Measurements from ENCODE around the gene DHX16. TPM values are rescaled to one million over a fixed set of nuclear protein-coding genes. Genes with fewer than 3 reads are reported as not detected.

Gene DHX16
- total and polyA plus RNA-seq, 4 experiments from 2014 or later, result 22.0 to 54.6 (median 41.8) TPM

GRCh38 chr6:30618270-30618797, 54.5 kb downstream of the DHX16 start:
- H3K27ac ChIP-seq (ENCODE audit: low read depth, low read length), result peak overlapping the region; percentile 94
- peak overlapping the region; percentile 53 to 95 for H3K4me3 ChIP-seq (ENCODE audit: low read length in 2 of 2)
- peak overlapping the region; percentile 100 for H3K27ac Mint-ChIP-seq
- H3K36me3 Mint-ChIP-seq, result peaks cover 47 to 65% of the 10 kb centered on the region in 2 donors
- H3K27me3 Mint-ChIP-seq, result peaks cover 0 to 1% of the 10 kb centered on the region in 2 donors
- H3K27me3 ChIP-seq (ENCODE audit: insufficient read depth, low read length), result no peaks in the 10 kb centered on the region
- POLR2A ChIA-PET (ENCODE audit: partially characterized antibody), result interaction anchor here (0.6 to 2.8 kb wide), 39 partner anchors 9 to 963 kb away, joined by 3 to 43 read pairs (median 5); partner anchors contain the start of genes ABCF1, ATAT1, C6orf136 and DHX16
- H3K4me3 Mint-ChIP-seq, result peak overlapping the region; percentile 97 to 100 (median 100)
- peaks cover 42% of the 10 kb centered on the region for H3K36me3 ChIP-seq (ENCODE audit: insufficient read depth, low read length)
- no peak for DNase-seq
- H3K9me3 Mint-ChIP-seq, result peaks cover 0 to 18% (median 2%) of the 10 kb centered on the region in 8 donors
- intact Hi-C loops (cut with micrococcal nuclease), result loop anchor here (5.0 kb wide), 1 partner anchor 551 kb away; the partner anchor contains the start of gene PPP1R11
- H3K9me3 ChIP-seq (ENCODE audit: control insufficient read depth in 1 of 2, low read length in 2 of 2), result no peaks in the 10 kb centered on the region
- CTCF ChIA-PET (ENCODE audit: partially characterized antibody), result interaction anchor here (0.7 to 2.8 kb wide), 13 partner anchors 8 to 136 kb away, joined by 3 to 24 read pairs (median 5); partner anchors contain the start of genes ABCF1 and DHX16
- H3K4me1 Mint-ChIP-seq, result peaks cover 15 to 50% (median 26%) of the 10 kb centered on the region in 4 donors
- peaks cover 31% of the 10 kb centered on the region for H3K4me1 ChIP-seq (ENCODE audit: insufficient read depth, low read length)

GRCh38 chr6:30617565-30618269, 55.1 kb downstream of the DHX16 start, which contains the start of gene MRPS18B:
Gene MRPS18B (plus strand): TSS chr6:30617840. CDS start chr6:30617866, 26 bp downstream.
- peak within 1 kb of the TSS; percentile 94 for H3K27ac ChIP-seq (ENCODE audit: low read depth, low read length)
- ChIA-PET CTCF (ENCODE audit: partially characterized antibody) (interaction anchor here (0.7 to 2.8 kb wide), 12 partner anchors 8 to 136 kb away, joined by 3 to 24 read pairs (median 5); partner anchors contain the start of genes ABCF1 and DHX16), POLR2A (ENCODE audit: partially characterized antibody) (interaction anchor here (0.6 to 2.8 kb wide), 51 partner anchors 9 to 964 kb away, joined by 3 to 43 read pairs (median 4); partner anchors contain the start of genes ABCF1, ATAT1, C6orf136 and DHX16)
- H3K9me3 Mint-ChIP-seq, result peaks cover 0 to 19% (median 2%) of the 10 kb centered on the region in 8 donors
- H3K27me3 Mint-ChIP-seq, result peaks cover 0 to 1% of the 10 kb centered on the region in 2 donors
- DNase-seq, result peak; percentile 98 to 100 (median 99)
- peaks cover 35% of the 10 kb centered on the region for H3K36me3 ChIP-seq (ENCODE audit: insufficient read depth, low read length)
- H3K4me3 ChIP-seq (ENCODE audit: low read length in 2 of 2), result peak within 1 kb of the TSS; percentile 91 to 95
- peaks cover 44 to 60% of the 10 kb centered on the region in 2 donors for H3K36me3 Mint-ChIP-seq
- peak within 1 kb of the TSS; percentile 97 to 100 (median 100) for H3K4me3 Mint-ChIP-seq
- intact Hi-C loops (cut with micrococcal nuclease), result loop anchor here (1.0 to 5.0 kb wide), 11 partner anchors 9 to 550 kb away; partner anchors contain the start of genes ABCF1, ATAT1, C6orf136 and DHX16
- H3K4me1 ChIP-seq (ENCODE audit: insufficient read depth, low read length), result peaks cover 37% of the 10 kb centered on the region
- H3K27me3 ChIP-seq (ENCODE audit: insufficient read depth, low read length), result no peaks in the 10 kb centered on the region
- no peaks in the 10 kb centered on the region for H3K9me3 ChIP-seq (ENCODE audit: control insufficient read depth in 1 of 2, low read length in 2 of 2)
- peak within 1 kb of the TSS; percentile 100 for H3K27ac Mint-ChIP-seq
- H3K4me1 Mint-ChIP-seq, result peaks cover 18 to 56% (median 30%) of the 10 kb centered on the region in 4 donors

GRCh38 chr6:30616811-30617564, 55.8 kb downstream of the DHX16 start, which contains the start of gene PPP1R10:
Gene PPP1R10 (minus strand): TSS chr6:30617243. CDS start chr6:30609944, 7,299 bp downstream.
- Histone ChIP-seq H3K4me1 (ENCODE audit: insufficient read depth, low read length) (peaks cover 45% of the 10 kb centered on the region), H3K27me3 (ENCODE audit: insufficient read depth, low read length) (no peaks in the 10 kb centered on the region), H3K36me3 (ENCODE audit: insufficient read depth, low read length) (peaks cover 28% of the 10 kb centered on the region), H3K27ac (ENCODE audit: low read depth, low read length) (peak within 1 kb of the TSS; percentile 94), H3K4me3 (ENCODE audit: low read length in 2 of 2) (peak within 1 kb of the TSS; percentile 91 to 95), H3K9me3 (ENCODE audit: control insufficient read depth in 1 of 2, low read length in 2 of 2) (no peaks in the 10 kb centered on the region)
- peaks cover 0 to 19% (median 2%) of the 10 kb centered on the region in 8 donors for H3K9me3 Mint-ChIP-seq
- intact Hi-C loops (cut with micrococcal nuclease), result loop anchor here (1.0 to 5.0 kb wide), 11 partner anchors 9 to 550 kb away; partner anchors contain the start of genes ABCF1, ATAT1, C6orf136 and DHX16
- peaks cover 22 to 62% (median 35%) of the 10 kb centered on the region in 4 donors for H3K4me1 Mint-ChIP-seq
- H3K4me3 Mint-ChIP-seq, result peak within 1 kb of the TSS; percentile 97 to 100 (median 100)
- H3K36me3 Mint-ChIP-seq, result peaks cover 40 to 57% of the 10 kb centered on the region in 2 donors
- DNase-seq, result peak; percentile 98 to 100 (median 100)
- ChIA-PET POLR2A (ENCODE audit: partially characterized antibody) (interaction anchor here (0.6 to 5.0 kb wide), 43 partner anchors 10 to 965 kb away, joined by 3 to 97 read pairs (median 6); partner anchors contain the start of genes ABCF1, ATAT1, C6orf136 and DHX16), CTCF (ENCODE audit: partially characterized antibody) (interaction anchor here (1.3 to 2.8 kb wide), 5 partner anchors 9 to 135 kb away, joined by 4 to 24 read pairs (median 4); no protein-coding TSS in a partner anchor)
- peak within 1 kb of the TSS; percentile 100 for H3K27ac Mint-ChIP-seq
- peaks cover 0 to 1% of the 10 kb centered on the region in 2 donors for H3K27me3 Mint-ChIP-seq

GRCh38 chr6:30615958-30616810, 56.6 kb downstream of the DHX16 start:
- Histone ChIP-seq H3K36me3 (ENCODE audit: insufficient read depth, low read length) (peaks cover 25% of the 10 kb centered on the region), H3K4me1 (ENCODE audit: insufficient read depth, low read length) (peaks cover 52% of the 10 kb centered on the region), H3K27me3 (ENCODE audit: insufficient read depth, low read length) (no peaks in the 10 kb centered on the region), H3K27ac (ENCODE audit: low read depth, low read length) (peak overlapping the region; percentile 94), H3K9me3 (ENCODE audit: control insufficient read depth in 1 of 2, low read length in 2 of 2) (no peaks in the 10 kb centered on the region), H3K4me3 (ENCODE audit: low read length in 2 of 2) (peak overlapping the region; percentile 91 to 94)
- Mint-ChIP-seq H3K4me1 (peaks cover 30 to 70% (median 43%) of the 10 kb centered on the region in 4 donors), H3K4me3 (peak overlapping the region; percentile 97 to 100 (median 100)), H3K27ac (peak overlapping the region; percentile 100), H3K9me3 (peaks cover 0 to 19% (median 2%) of the 10 kb centered on the region in 8 donors), H3K27me3 (peaks cover 0 to 1% of the 10 kb centered on the region in 2 donors), H3K36me3 (peaks cover 36 to 50% of the 10 kb centered on the region in 2 donors)
- ChIA-PET POLR2A (ENCODE audit: partially characterized antibody) (interaction anchor here (0.7 to 5.0 kb wide), 44 partner anchors 10 to 860 kb away, joined by 3 to 132 read pairs (median 10); partner anchors contain the start of genes ABCF1, ATAT1, C6orf136 and DHX16), CTCF (ENCODE audit: partially characterized antibody) (interaction anchor here (3.9 to 4.8 kb wide), 5 partner anchors 19 to 132 kb away, joined by 22 to 34 read pairs (median 30); no protein-coding TSS in a partner anchor)
- peak; percentile 64 to 71 (median 69) for DNase-seq
- intact Hi-C loops (cut with micrococcal nuclease), result loop anchor here (2.0 to 5.0 kb wide), 3 partner anchors 67 to 549 kb away; partner anchors contain the start of genes PPP1R11 and TCF19

GRCh38 chr6:30615219-30615957, 57.4 kb downstream of the DHX16 start:
- CTCF ChIA-PET (ENCODE audit: partially characterized antibody), result interaction anchor here (1.0 to 4.8 kb wide), 14 partner anchors 10 to 162 kb away, joined by 3 to 34 read pairs (median 6); partner anchors contain the start of gene ABCF1
- H3K36me3 Mint-ChIP-seq, result peaks cover 35 to 48% of the 10 kb centered on the region in 2 donors

More at GRCh38 chr6:30615219-30615957, 57.4 kb downstream of the DHX16 start:
- DNase-seq, result peak; percentile 49 to 63 (median 56)
- H3K27me3 Mint-ChIP-seq, result peaks cover 0 to 1% of the 10 kb centered on the region in 2 donors
- peak overlapping the region; percentile 97 to 100 (median 100) for H3K4me3 Mint-ChIP-seq
- peak overlapping the region; percentile 100 for H3K27ac Mint-ChIP-seq
- no peaks in the 10 kb centered on the region for H3K9me3 ChIP-seq (ENCODE audit: control insufficient read depth in 1 of 2, low read length in 2 of 2)
- POLR2A ChIA-PET (ENCODE audit: partially characterized antibody), result interaction anchor here (0.6 to 5.0 kb wide), 56 partner anchors 10 to 926 kb away, joined by 3 to 132 read pairs (median 6); partner anchors contain the start of genes ABCF1, ATAT1, C6orf136 and DDX39B
- H3K36me3 ChIP-seq (ENCODE audit: insufficient read depth, low read length), result peaks cover 20% of the 10 kb centered on the region
- H3K27ac ChIP-seq (ENCODE audit: low read depth, low read length), result peak overlapping the region; percentile 94
- H3K4me1 Mint-ChIP-seq, result peaks cover 32 to 77% (median 50%) of the 10 kb centered on the region in 4 donors
- no peaks in the 10 kb centered on the region for H3K27me3 ChIP-seq (ENCODE audit: insufficient read depth, low read length)
- peaks cover 0 to 19% (median 2%) of the 10 kb centered on the region in 8 donors for H3K9me3 Mint-ChIP-seq
- intact Hi-C loops (cut with micrococcal nuclease), result loop anchor here (5.0 kb wide), 1 partner anchor 548 kb away; the partner anchor contains the start of gene PPP1R11
- peaks cover 60% of the 10 kb centered on the region for H3K4me1 ChIP-seq (ENCODE audit: insufficient read depth, low read length)
- H3K4me3 ChIP-seq (ENCODE audit: low read length in 2 of 2), result peak overlapping the region; percentile 91 to 94

Measured in CD4-positive, alpha-beta memory T cell (primary cell).